ENCODE data around the gene WDR7.

WDR7 gene

GRCh38 chr18:57060814-57061213 is 409.7 kb downstream of the WDR7 start:
- Histone ChIP-seq H3K36me3 (ENCODE audit: insufficient read depth, low read length) (peaks cover 4% of the 10 kb centered on the region; the same call in 1 of the 2 replicates), H3K27ac (ENCODE audit: low read depth, low read length) (no peak overlapping the region), H3K27me3 (ENCODE audit: insufficient read depth, low read length) (no peaks in the 10 kb centered on the region), H3K9ac (ENCODE audit: low read depth, low read length) (no peak overlapping the region), H3K4me3 (ENCODE audit: low read length) (no peak overlapping the region), H3K4me1 (ENCODE audit: insufficient read depth, low read length) (peaks cover 15% of the 10 kb centered on the region), H3K9me3 (ENCODE audit: insufficient read depth, low read depth, low read length) (no peaks in the 10 kb centered on the region)
- 93% methylated on average over 8 of the region's 8 CpGs for WGBS

- no peaks in the 10 kb centered on the region for H3K9me3 ChIP-seq (ENCODE audit: insufficient read depth, low read depth, low read length)
- H3K4me3 ChIP-seq (ENCODE audit: low read length), result no peak overlapping the region
- H3K27ac ChIP-seq (ENCODE audit: low read depth, low read length), result no peak overlapping the region
- peaks cover 15% of the 10 kb centered on the region for H3K4me1 ChIP-seq (ENCODE audit: insufficient read depth, low read length)
- WGBS, result 95% methylated on average over 4 of the region's 4 CpGs
- H3K27me3 ChIP-seq (ENCODE audit: insufficient read depth, low read length), result no peaks in the 10 kb centered on the region
- H3K36me3 ChIP-seq (ENCODE audit: insufficient read depth, low read length), result peaks cover 4% of the 10 kb centered on the region; the same call in 1 of the 2 replicates
- no peak overlapping the region for H3K9ac ChIP-seq (ENCODE audit: low read depth, low read length)
Observed at GRCh38 chr18:57062178-57062577, 411.0 kb downstream of the WDR7 start.

- WGBS, result 94% methylated on average over 11 of the region's 11 CpGs
- Histone ChIP-seq H3K4me1 (ENCODE audit: insufficient read depth, low read length) (peaks cover 15% of the 10 kb centered on the region), H3K27me3 (ENCODE audit: insufficient read depth, low read length) (no peaks in the 10 kb centered on the region), H3K9ac (ENCODE audit: low read depth, low read length) (no peak overlapping the region), H3K4me3 (ENCODE audit: low read length) (no peak overlapping the region), H3K36me3 (ENCODE audit: insufficient read depth, low read length) (peaks cover 4% of the 10 kb centered on the region; the same call in 1 of the 2 replicates), H3K9me3 (ENCODE audit: insufficient read depth, low read depth, low read length) (no peaks in the 10 kb centered on the region), H3K27ac (ENCODE audit: low read depth, low read length) (no peak overlapping the region)
Observed at GRCh38 chr18:57062844-57063243, 411.7 kb downstream of the WDR7 start.

GRCh38 chr18:57063601-57064103 is 412.5 kb downstream of the WDR7 start:
- Histone ChIP-seq H3K27ac (ENCODE audit: low read depth, low read length) (no peak overlapping the region), H3K4me3 (ENCODE audit: low read length) (no peak overlapping the region), H3K9ac (ENCODE audit: low read depth, low read length) (no peak overlapping the region), H3K36me3 (ENCODE audit: insufficient read depth, low read length) (peaks cover 5% of the 10 kb centered on the region; the same call in 1 of the 2 replicates), H3K27me3 (ENCODE audit: insufficient read depth, low read length) (no peaks in the 10 kb centered on the region), H3K9me3 (ENCODE audit: insufficient read depth, low read depth, low read length) (no peaks in the 10 kb centered on the region), H3K4me1 (ENCODE audit: insufficient read depth, low read length) (peaks cover 15% of the 10 kb centered on the region)
- 98% methylated on average over 3 of the region's 3 CpGs for WGBS

GRCh38 chr18:57073501-57074187 is 422.5 kb downstream of the WDR7 start:
- H3K9me3 ChIP-seq (ENCODE audit: insufficient read depth, low read depth, low read length), result no peaks in the 10 kb centered on the region
- 87% methylated on average over 4 of the region's 9 CpGs for WGBS
- H3K36me3 ChIP-seq (ENCODE audit: insufficient read depth, low read length), result 0 out of 2 replicates have a peak, but pooled peaks cover 1% of the 10 kb centered on the region
- H3K4me1 ChIP-seq (ENCODE audit: insufficient read depth, low read length), result peaks cover 36% of the 10 kb centered on the region
- H3K9ac ChIP-seq (ENCODE audit: low read depth, low read length), result no peak overlapping the region
- H3K27ac ChIP-seq (ENCODE audit: low read depth, low read length), result no peak overlapping the region
- H3K4me3 ChIP-seq (ENCODE audit: low read length), result no peak overlapping the region
- no peaks in the 10 kb centered on the region for H3K27me3 ChIP-seq (ENCODE audit: insufficient read depth, low read length)

GRCh38 chr18:57075716-57076400 is 424.7 kb downstream of the WDR7 start:
- Histone ChIP-seq H3K9me3 (ENCODE audit: insufficient read depth, low read depth, low read length) (no peaks in the 10 kb centered on the region), H3K27ac (ENCODE audit: low read depth, low read length) (no peak overlapping the region), H3K36me3 (ENCODE audit: insufficient read depth, low read length) (no peaks in the 10 kb centered on the region), H3K4me1 (ENCODE audit: insufficient read depth, low read length) (peaks cover 36% of the 10 kb centered on the region), H3K9ac (ENCODE audit: low read depth, low read length) (no peak overlapping the region), H3K4me3 (ENCODE audit: low read length) (no peak overlapping the region), H3K27me3 (ENCODE audit: insufficient read depth, low read length) (no peaks in the 10 kb centered on the region)
- 58% methylated on average over 17 of the region's 17 CpGs for WGBS

- Histone ChIP-seq H3K4me1 (ENCODE audit: insufficient read depth, low read length) (peaks cover 36% of the 10 kb centered on the region), H3K27ac (ENCODE audit: low read depth, low read length) (no peak overlapping the region), H3K36me3 (ENCODE audit: insufficient read depth, low read length) (no peaks in the 10 kb centered on the region), H3K9ac (ENCODE audit: low read depth, low read length) (no peak overlapping the region), H3K27me3 (ENCODE audit: insufficient read depth, low read length) (no peaks in the 10 kb centered on the region), H3K4me3 (ENCODE audit: low read length) (no peak overlapping the region), H3K9me3 (ENCODE audit: insufficient read depth, low read depth, low read length) (no peaks in the 10 kb centered on the region)
- WGBS, result 75% methylated on average over 13 of the region's 13 CpGs
Observed at GRCh38 chr18:57077005-57077765, 426.0 kb downstream of the WDR7 start.

- 90% methylated on average over 11 of the region's 11 CpGs for WGBS
- H3K9me3 ChIP-seq (ENCODE audit: insufficient read depth, low read depth, low read length), result 0 out of 2 replicates have a peak, but pooled peaks cover under 1% of the 10 kb centered on the region
- peaks cover 30% of the 10 kb centered on the region for H3K4me1 ChIP-seq (ENCODE audit: insufficient read depth, low read length)
- no peaks in the 10 kb centered on the region for H3K27me3 ChIP-seq (ENCODE audit: insufficient read depth, low read length)
- H3K27ac ChIP-seq (ENCODE audit: low read depth, low read length), result no peak overlapping the region
- no peak overlapping the region for H3K9ac ChIP-seq (ENCODE audit: low read depth, low read length)
- H3K36me3 ChIP-seq (ENCODE audit: insufficient read depth, low read length), result no peaks in the 10 kb centered on the region
- no peak overlapping the region for H3K4me3 ChIP-seq (ENCODE audit: low read length)
Observed at GRCh38 chr18:57077786-57078552, 426.8 kb downstream of the WDR7 start.

- H3K27ac ChIP-seq (ENCODE audit: low read depth, low read length), result no peak overlapping the region
- no peak overlapping the region for H3K9ac ChIP-seq (ENCODE audit: low read depth, low read length)
- H3K9me3 ChIP-seq (ENCODE audit: insufficient read depth, low read depth, low read length), result 0 out of 2 replicates have a peak, but pooled peaks cover 3% of the 10 kb centered on the region
- 91% methylated on average over 9 of the region's 9 CpGs for WGBS
- no peaks in the 10 kb centered on the region for H3K27me3 ChIP-seq (ENCODE audit: insufficient read depth, low read length)
- H3K4me1 ChIP-seq (ENCODE audit: insufficient read depth, low read length), result peaks cover 25% of the 10 kb centered on the region
- H3K4me3 ChIP-seq (ENCODE audit: low read length), result no peak overlapping the region
- H3K36me3 ChIP-seq (ENCODE audit: insufficient read depth, low read length), result no peaks in the 10 kb centered on the region
Observed at GRCh38 chr18:57078614-57079013, 427.5 kb downstream of the WDR7 start.

- Histone ChIP-seq H3K4me1 (ENCODE audit: insufficient read depth, low read length) (peaks cover 24% of the 10 kb centered on the region), H3K4me3 (ENCODE audit: low read length) (no peak overlapping the region), H3K27me3 (ENCODE audit: insufficient read depth, low read length) (no peaks in the 10 kb centered on the region), H3K9ac (ENCODE audit: low read depth, low read length) (no peak overlapping the region), H3K36me3 (ENCODE audit: insufficient read depth, low read length) (no peaks in the 10 kb centered on the region), H3K9me3 (ENCODE audit: insufficient read depth, low read depth, low read length) (0 out of 2 replicates have a peak, but pooled peaks cover 3% of the 10 kb centered on the region), H3K27ac (ENCODE audit: low read depth, low read length) (no peak overlapping the region)
- WGBS, result 96% methylated on average over 3 of the region's 3 CpGs
Observed at GRCh38 chr18:57080479-57080878, 429.3 kb downstream of the WDR7 start.

All from HUES64 (cell line).